HCT116 (cell line): ENCODE data around the gene SYNE3.

Source experiments
- CTCF ChIP-seq, 3 experiments: fragments of 200-600 bp in 1 of 3; sonication (generic) in 1 of 3; IDR thresholded peaks in 2 of 3; conservative IDR thresholded peaks in 1 of 3; 2 replicates each; pipeline ENCODE4 v1.5.1; 2012 to 2017; ENCODE audit warnings: low read depth in 2 of 3, low read length in 2 of 3, antibody characterized with exemption in 1 of 3, borderline replicate concordance in 1 of 3, control low read depth in 1 of 3, mild to moderate bottlenecking in 1 of 3, mixed read lengths in 1 of 3, mixed run types in 1 of 3, moderate library complexity in 1 of 3; ENCODE audit not compliant: insufficient read depth in 1 of 3
- EZH2 ChIP-seq: fragments of 200-600 bp; sonication (generic); IDR thresholded peaks from 2 replicates; pipeline ENCODE4 v1.6.1; 2017; ENCODE audit warnings: antibody characterized with exemption, mixed run types
- FOSL1 ChIP-seq: IDR thresholded peaks from 2 replicates; pipeline ENCODE4 v1.6.1; 2012; ENCODE audit warnings: low read depth
- JUND ChIP-seq: IDR thresholded peaks from 2 replicates; pipeline ENCODE4 v1.6.1; 2012
- MAX ChIP-seq: IDR thresholded peaks from 2 replicates; pipeline ENCODE4 v1.6.1; 2012
- POLR2A ChIP-seq: IDR thresholded peaks from 2 replicates; pipeline ENCODE4 v1.7.0; 2011; ENCODE audit warnings: borderline replicate concordance; ENCODE audit not compliant: insufficient read depth, insufficient read length; ENCODE audit errors: extremely low read depth
- POLR2AphosphoS5 ChIP-seq: IDR thresholded peaks from 2 replicates; pipeline ENCODE4 v1.6.1; 2011; ENCODE audit warnings: mild to moderate bottlenecking, low read depth, low read length, moderate library complexity
- RAD21 ChIP-seq: IDR thresholded peaks from 2 replicates; pipeline ENCODE4 v1.6.1; 2012; ENCODE audit warnings: low read depth, mild to moderate bottlenecking
- REST ChIP-seq: IDR thresholded peaks from 2 replicates; pipeline ENCODE4 v1.6.1; 2012; ENCODE audit warnings: low read depth
- SRF ChIP-seq: IDR thresholded peaks from 2 replicates; pipeline ENCODE4 v1.6.1; 2012; ENCODE audit warnings: low read depth
- ZFX ChIP-seq: fragments of 450-650 bp; IDR thresholded peaks from 2 replicates; pipeline ENCODE4 v1.6.1; 2017
- ZNF274 ChIP-seq: fragments of 200-500 bp; sonication (Bioruptor generic); IDR thresholded peaks from 2 replicates; pipeline ENCODE4 v1.6.1; 2014; ENCODE audit warnings: mild to moderate bottlenecking, low read depth, low read length, inconsistent platforms

- TF ChIP-seq ZFX (no peak), MAX (no peak; the same call in 1 of the 2 replicates), JUND (no peak), POLR2AphosphoS5 (peak; percentile 31; the same call in 1 of the 2 replicates), CTCF (IDR thresholded peaks at IDR 0.05 in 2 of 3, conservative IDR thresholded peaks at IDR 0.05 in 1 of 3; ENCODE audit: borderline replicate concordance in 1 of 3, insufficient read depth in 1 of 3, low read depth in 2 of 3, low read length in 2 of 3) (peak in 2 of 3 experiments; percentile 19 to 28; a peak in 3 of 6 replicates), FOSL1 (no peak), EZH2 (no peak), SRF (no peak), RAD21 (no peak), ZNF274 (no peak), POLR2A (no peak), REST (no peak)
These were observed 7.5 kb upstream of the SYNE3 start for GRCh38 chr14:95523815-95524448.
